ENCODE measurements around the gene JCAD. TPM values are rescaled to one million over a fixed set of nuclear protein-coding genes. Genes with fewer than 3 reads are reported as not detected.
"Not testable (repeated sequence)": the region's sequence is repeated elsewhere in the genome, so short reads cannot be mapped to it uniquely, and the experiment has no call there.

Gene JCAD
- polyA plus RNA-seq (ENCODE audit: insufficient read length in 10 of 10): 10 to 100 TPM; 25.2 to 37.9 (median 33.4) TPM
- long read RNA-seq, donor 1, full-length matches to known transcripts: 1 of 6 reads
- long read RNA-seq, donor 1, partial matches to known transcripts: 5 of 6 reads
- long read RNA-seq, donor 1, other reads (novel, unspliced or antisense): 0 of 6 reads
- long read RNA-seq, donor 2: 0 reads
- long read RNA-seq, donor 3: 0 reads
- long read RNA-seq, donor 4: 0 reads
- long read RNA-seq, donor 5, partial matches to known transcripts: 24 of 24 reads
- long read RNA-seq, donor 5, other reads (novel, unspliced or antisense): 0 of 24 reads
- long read RNA-seq, donor 6: 0 reads
- long read RNA-seq, donor 7, full-length matches to known transcripts: 1 of 6 reads
- long read RNA-seq, donor 7, partial matches to known transcripts: 5 of 6 reads
- long read RNA-seq, donor 7, other reads (novel, unspliced or antisense): 0 of 6 reads
- long read RNA-seq, donor 8: 0 reads
- long read RNA-seq, donor 9: 0 reads

GRCh38 chr10:30059209-30060107 lies at the start of gene JCAD:
JCAD (minus strand) TSS chr10:30059586; CDS start chr10:30047812, 11,774 bp downstream.
- DNase-seq: peak; percentile 46 to 84 (median 58)

- no peak for DNase-seq
These were observed 47.6 kb upstream of the JCAD start for GRCh38 chr10:30106987-30107386.

DNA sequence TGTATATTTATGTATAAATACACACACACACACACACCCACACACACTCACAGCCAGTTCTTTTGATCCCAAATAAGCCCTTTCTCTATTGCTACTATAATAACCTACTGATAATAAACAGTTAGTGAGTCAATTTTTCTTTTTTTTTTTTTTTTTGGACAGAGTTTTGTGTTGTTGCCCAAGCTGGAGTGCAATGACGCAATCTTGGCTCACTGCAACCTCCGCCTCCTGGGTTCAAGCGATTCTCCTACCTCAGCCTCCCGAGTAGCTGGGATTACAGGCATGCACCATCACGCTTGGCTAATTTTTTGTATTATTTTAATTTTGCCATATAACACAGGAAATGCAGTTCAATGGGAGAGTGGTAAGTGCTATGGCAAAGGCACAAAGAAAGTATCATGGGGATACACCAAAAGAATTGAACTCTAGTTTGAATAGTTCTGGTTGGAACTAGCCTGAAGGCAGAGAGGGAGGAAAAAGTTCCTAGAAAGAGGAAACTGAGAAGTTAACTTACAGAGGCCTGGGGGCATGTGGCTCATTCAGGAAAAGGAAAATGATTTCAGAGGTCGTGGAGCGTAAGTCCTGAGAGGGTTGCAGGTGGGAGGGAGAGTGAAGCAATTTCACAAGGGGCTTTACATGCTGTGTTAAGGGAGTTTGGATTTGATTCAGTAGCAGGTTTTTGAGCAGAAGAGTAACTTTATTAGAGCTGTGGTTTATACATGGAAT lies 44.4 kb upstream of the JCAD start:
- DNase-seq: no peak

GRCh38 chr10:30099706-30100105 lies 40.3 kb upstream of the JCAD start:
- DNase-seq: not testable (repeated sequence)

GRCh38 chr10:30099101-30099500 lies 39.7 kb upstream of the JCAD start:
- DNase-seq: no peak

DNA sequence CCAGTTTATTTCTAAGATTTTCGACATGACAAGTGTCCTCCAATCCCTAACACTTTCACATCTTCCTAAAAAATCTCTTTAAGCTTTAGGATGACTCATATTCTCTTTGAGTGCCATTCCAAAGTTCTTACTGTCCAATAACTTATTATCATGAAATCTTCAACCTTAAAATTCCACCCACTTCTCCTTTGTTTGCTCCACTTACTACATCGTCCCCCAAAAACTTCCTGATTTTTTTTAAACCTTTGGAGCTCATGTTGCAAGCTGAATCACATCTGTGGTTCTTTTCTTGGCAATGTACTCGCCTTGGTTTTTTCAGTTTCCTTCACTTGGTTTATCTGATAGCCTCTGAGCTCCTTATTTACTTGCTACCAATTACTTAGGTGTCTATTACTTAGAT lies 39.2 kb upstream of the JCAD start:
- peak in 1 of 3 donors; percentile 90 for DNase-seq

DNA sequence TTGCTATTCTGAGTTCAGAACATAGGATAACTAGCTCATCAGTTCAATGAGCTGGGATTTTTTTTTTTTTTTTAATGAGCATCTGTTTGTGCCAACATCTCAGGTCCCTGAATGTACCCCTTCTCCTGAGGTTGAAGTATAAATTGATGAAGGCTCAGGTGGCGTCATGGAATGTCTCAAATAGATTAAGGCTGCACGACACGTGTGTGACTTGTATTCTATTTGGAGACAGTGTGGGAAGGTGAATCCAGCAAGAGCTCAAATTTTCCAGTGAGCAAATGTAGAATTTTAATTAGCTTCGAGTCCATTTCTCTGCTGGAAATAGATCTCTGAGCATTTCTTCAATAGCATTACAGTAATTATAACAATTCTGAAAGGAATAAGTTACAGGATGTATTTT lies 37.2 kb upstream of the JCAD start:
- DNase-seq: no peak

- no peak for DNase-seq
These were observed 36.4 kb upstream of the JCAD start for GRCh38 chr10:30095631-30096422.

- DNase-seq: no peak
These were observed 35.2 kb upstream of the JCAD start for GRCh38 chr10:30094601-30095000.

GRCh38 chr10:30093303-30093950 lies 34.0 kb upstream of the JCAD start:
- DNase-seq: no peak

- DNase-seq: no peak
These were observed 32.9 kb upstream of the JCAD start for GRCh38 chr10:30092151-30092790.

- no peak for DNase-seq
These were observed 31.8 kb upstream of the JCAD start for GRCh38 chr10:30091136-30091535.

- DNase-seq: peak in 1 of 3 donors; percentile 26
These were observed 28.8 kb upstream of the JCAD start for GRCh38 chr10:30088178-30088577.

DNA sequence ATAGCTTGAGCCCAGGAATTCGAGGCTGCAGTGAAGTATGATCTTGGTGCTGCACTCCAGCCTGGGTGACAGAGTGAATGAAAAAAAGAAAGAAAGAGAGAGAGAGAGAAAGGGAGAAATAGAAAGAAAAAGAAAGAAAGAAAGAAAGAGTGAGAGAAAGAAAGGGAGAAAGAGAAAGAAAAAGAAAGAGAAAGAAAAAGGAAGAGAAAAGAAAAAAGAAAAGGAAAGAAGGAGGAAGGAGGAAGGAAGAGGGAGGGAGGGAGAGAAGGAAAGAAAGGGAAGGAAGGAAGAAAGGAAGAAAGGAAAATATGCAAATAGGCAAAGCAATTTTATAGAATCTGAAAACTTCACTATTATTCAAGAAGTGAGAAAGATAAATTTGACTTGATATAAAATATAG lies 24.5 kb upstream of the JCAD start:
- DNase-seq: no peak

DNA sequence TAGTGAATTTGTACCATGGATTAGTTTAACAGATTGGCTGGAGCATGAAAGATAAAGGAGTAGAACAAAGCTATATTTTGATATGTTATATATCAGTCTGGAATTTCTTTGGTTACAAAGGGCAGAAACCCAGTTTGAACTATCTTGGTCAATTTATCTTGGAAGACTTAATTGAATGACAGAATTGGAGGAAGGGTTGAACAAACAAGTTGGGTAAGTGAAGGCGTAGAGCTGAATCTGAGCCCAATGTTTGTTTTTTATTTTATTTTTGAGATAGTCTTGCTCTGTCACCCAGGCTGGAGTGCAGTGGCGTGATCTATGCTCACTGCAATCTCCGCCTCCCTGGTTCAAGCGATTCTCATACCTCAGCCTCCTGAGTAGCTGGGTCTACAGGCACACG lies 21.8 kb upstream of the JCAD start:
- DNase-seq: no peak

GRCh38 chr10:30080161-30080560 lies 20.8 kb upstream of the JCAD start:
- DNase-seq: no peak

DNA sequence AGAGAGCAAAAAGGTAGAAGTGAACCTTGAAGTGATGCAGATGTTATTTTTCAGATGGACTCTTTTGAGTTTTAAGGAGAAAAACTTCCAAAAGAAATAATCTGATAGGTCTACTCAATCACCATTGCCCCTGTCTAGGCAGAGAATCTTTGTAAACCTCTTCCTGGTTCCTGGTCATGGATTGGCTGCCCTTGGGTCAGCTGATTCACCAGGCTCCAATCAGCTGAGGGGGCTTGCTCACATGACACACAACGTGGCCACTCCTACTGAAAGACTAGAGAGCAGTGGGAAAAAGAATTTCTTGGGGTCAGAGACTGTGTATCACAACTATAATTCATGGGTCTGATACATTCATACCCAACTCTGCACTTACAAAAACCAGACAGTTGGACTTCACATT lies 20.0 kb upstream of the JCAD start:
- no peak for DNase-seq

DNA sequence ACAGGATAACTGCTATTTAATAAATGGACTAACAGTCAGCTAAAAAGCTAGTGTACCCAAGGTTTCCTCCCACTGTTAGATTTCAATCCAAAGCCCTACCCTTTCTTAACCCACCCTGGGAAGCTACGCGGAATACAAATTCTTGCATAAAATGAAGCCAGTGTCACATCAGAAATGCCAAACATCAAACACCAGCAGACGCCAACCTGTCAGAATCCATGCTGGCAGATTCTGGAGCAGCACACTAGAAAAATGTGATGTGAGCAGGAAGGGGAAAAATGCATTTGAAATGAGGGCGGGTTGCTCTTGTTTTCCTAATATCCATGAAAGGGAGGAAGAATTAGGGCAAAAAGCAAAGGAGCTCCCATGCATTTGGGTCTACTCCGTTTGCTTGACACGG lies 16.1 kb upstream of the JCAD start:
- no peak for DNase-seq

GRCh38 chr10:30074933-30075332 lies 15.5 kb upstream of the JCAD start:
- DNase-seq: no peak

- DNase-seq: no peak
These were observed 14.7 kb upstream of the JCAD start for GRCh38 chr10:30074090-30074489.
